Panc1 (cell line): ENCODE measurements around the gene MBOAT1.

Experiments used
- CTCF ChIP-seq: fragments of 450-650 bp; IDR thresholded peaks from 2 replicates; pipeline ENCODE4 v1.5.1; 2017; ENCODE audit warnings: mild to moderate bottlenecking
- POLR2AphosphoS5 ChIP-seq: IDR thresholded peaks from 2 replicates; pipeline ENCODE4 v1.6.1; 2012; ENCODE audit warnings: mild to moderate bottlenecking, low read depth, low read length, moderate library complexity

GRCh38 chr6:20098267-20098876, 113.9 kb downstream of the MBOAT1 start:
- TF ChIP-seq CTCF (no peak), POLR2AphosphoS5 (no peak)
